ENCODE measurements around the gene VSIG1. TPM values are rescaled to one million over a fixed set of nuclear protein-coding genes. Genes with fewer than 3 reads are reported as not detected.

The VSIG1 gene
- total and polyA plus RNA-seq, 4 donors = not detected

GRCh38 chrX:108071578-108071977 lies 26.7 kb downstream of the VSIG1 start:
- no peaks in the 10 kb centered on the region for H3K36me3 ChIP-seq (ENCODE audit: control insufficient read depth in 4 of 4, insufficient read depth in 3 of 4, low read depth in 1 of 4, low read length in 3 of 4)
- no peaks in the 10 kb centered on the region for H3K9me3 ChIP-seq (ENCODE audit: control insufficient read depth in 4 of 4, low read length in 3 of 4)
- H3K4me1 ChIP-seq (ENCODE audit: control insufficient read depth in 4 of 4, insufficient read depth in 4 of 4, low read length in 3 of 4) = no peaks in the 10 kb centered on the region
- no peak overlapping the region for H3K9ac ChIP-seq (ENCODE audit: low read depth in 1 of 2, low read length in 2 of 2)
- no peak overlapping the region for H3K27ac ChIP-seq (ENCODE audit: low read depth in 1 of 2, low read length in 2 of 2)
- 93% methylated on average over 1 of the region's 1 CpG for WGBS
- H3K4me3 ChIP-seq (ENCODE audit: low read depth in 1 of 3, low read length in 3 of 3) = no peak overlapping the region
- no peak for DNase-seq (ENCODE audit: low spot score)
- H3K27me3 ChIP-seq (ENCODE audit: control insufficient read depth in 4 of 4, insufficient read depth in 4 of 4, low read length in 3 of 4) = peaks cover 0 to 2% (median 0%) of the 10 kb centered on the region in 4 donors
- TF ChIP-seq FOXA2 (IDR thresholded peaks at IDR 0.05) = no peak
- no peak for TF ChIP-seq HNF4G (IDR thresholded peaks at IDR 0.05)
- TF ChIP-seq TAF1 (conservative IDR thresholded peaks at IDR 0.05) = no peak
- TF ChIP-seq NR2F2 (IDR thresholded peaks at IDR 0.05) = no peak
- no peak for TF ChIP-seq HNF4A (conservative IDR thresholded peaks at IDR 0.05)
- no peak for TF ChIP-seq EGR1 (IDR thresholded peaks at IDR 0.05; ENCODE audit: low read depth in 2 of 2)
- TF ChIP-seq JUND (IDR thresholded peaks at IDR 0.05) = no peak
- TF ChIP-seq, protein P1, sequence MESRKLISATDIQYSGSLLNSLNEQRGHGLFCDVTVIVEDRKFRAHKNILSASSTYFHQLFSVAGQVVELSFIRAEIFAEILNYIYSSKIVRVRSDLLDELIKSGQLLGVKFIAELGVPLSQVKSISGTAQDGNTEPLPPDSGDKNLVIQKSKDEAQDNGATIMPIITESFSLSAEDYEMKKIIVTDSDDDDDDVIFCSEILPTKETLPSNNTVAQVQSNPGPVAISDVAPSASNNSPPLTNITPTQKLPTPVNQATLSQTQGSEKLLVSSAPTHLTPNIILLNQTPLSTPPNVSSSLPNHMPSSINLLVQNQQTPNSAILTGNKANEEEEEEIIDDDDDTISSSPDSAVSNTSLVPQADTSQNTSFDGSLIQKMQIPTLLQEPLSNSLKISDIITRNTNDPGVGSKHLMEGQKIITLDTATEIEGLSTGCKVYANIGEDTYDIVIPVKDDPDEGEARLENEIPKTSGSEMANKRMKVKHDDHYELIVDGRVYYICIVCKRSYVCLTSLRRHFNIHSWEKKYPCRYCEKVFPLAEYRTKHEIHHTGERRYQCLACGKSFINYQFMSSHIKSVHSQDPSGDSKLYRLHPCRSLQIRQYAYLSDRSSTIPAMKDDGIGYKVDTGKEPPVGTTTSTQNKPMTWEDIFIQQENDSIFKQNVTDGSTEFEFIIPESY (IDR thresholded peaks at IDR 0.05) = no peak
- no peak for TF ChIP-seq MAX (IDR thresholded peaks at IDR 0.05)
- TF ChIP-seq YY1 (IDR thresholded peaks at IDR 0.05) = no peak
- no peak for TF ChIP-seq ATF3 (IDR thresholded peaks at IDR 0.05)
- no peak for TF ChIP-seq RAD21 (IDR thresholded peaks at IDR 0.05)
- TF ChIP-seq CTCF (IDR thresholded peaks at IDR 0.05; ENCODE audit: low read depth, low read length, missing input control) = no peak
- TF ChIP-seq FOXA1 (IDR thresholded peaks at IDR 0.05) = no peak

GRCh38 chrX:108072746-108073145 lies 27.9 kb downstream of the VSIG1 start:
- Histone ChIP-seq H3K9ac (ENCODE audit: low read depth in 1 of 2, low read length in 2 of 2) (no peak overlapping the region), H3K4me1 (ENCODE audit: control insufficient read depth in 4 of 4, insufficient read depth in 4 of 4, low read length in 3 of 4) (no peaks in the 10 kb centered on the region), H3K27ac (ENCODE audit: low read depth in 1 of 2, low read length in 2 of 2) (no peak overlapping the region), H3K27me3 (ENCODE audit: control insufficient read depth in 4 of 4, insufficient read depth in 4 of 4, low read length in 3 of 4) (peaks cover 0 to 2% (median 0%) of the 10 kb centered on the region in 4 donors), H3K4me3 (ENCODE audit: low read depth in 1 of 3, low read length in 3 of 3) (no peak overlapping the region), H3K9me3 (ENCODE audit: control insufficient read depth in 4 of 4, low read length in 3 of 4) (no peaks in the 10 kb centered on the region), H3K36me3 (ENCODE audit: control insufficient read depth in 4 of 4, insufficient read depth in 3 of 4, low read depth in 1 of 4, low read length in 3 of 4) (no peaks in the 10 kb centered on the region)
- TF ChIP-seq YY1 (IDR thresholded peaks at IDR 0.05) = no peak
- no peak for TF ChIP-seq FOXA2 (IDR thresholded peaks at IDR 0.05)
- no peak for TF ChIP-seq FOXA1 (IDR thresholded peaks at IDR 0.05)
- DNase-seq (ENCODE audit: low spot score) = no peak
- WGBS = 87% methylated on average over 5 of the region's 5 CpGs

DNA sequence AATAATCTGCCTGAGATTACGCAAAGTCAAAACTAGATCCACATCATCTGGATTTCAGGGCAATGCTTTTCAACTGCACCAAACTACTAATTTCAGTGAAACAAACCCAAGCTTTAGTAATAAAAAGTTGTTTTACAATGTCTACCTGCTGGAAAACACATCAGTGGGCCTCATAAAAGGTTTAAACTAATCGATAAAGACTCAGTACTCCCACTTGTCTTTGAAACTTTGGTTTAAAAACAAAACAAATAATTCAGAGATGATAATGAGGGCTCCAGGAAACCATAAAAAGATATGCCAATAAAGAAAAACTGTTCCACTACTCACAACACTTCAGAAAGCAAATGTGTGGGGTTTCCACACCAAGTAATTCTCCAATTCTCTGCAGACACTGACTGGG lies 36.2 kb downstream of the VSIG1 start:
- Histone ChIP-seq H3K27me3 (ENCODE audit: control insufficient read depth in 4 of 4, insufficient read depth in 4 of 4, low read length in 3 of 4) (no peaks in the 10 kb centered on the region), H3K27ac (ENCODE audit: low read depth in 1 of 2, low read length in 2 of 2) (no peak overlapping the region), H3K9me3 (ENCODE audit: control insufficient read depth in 4 of 4, low read length in 3 of 4) (no peaks in the 10 kb centered on the region), H3K4me3 (ENCODE audit: low read depth in 1 of 3, low read length in 3 of 3) (no peak overlapping the region), H3K9ac (ENCODE audit: low read depth in 1 of 2, low read length in 2 of 2) (no peak overlapping the region), H3K4me1 (ENCODE audit: control insufficient read depth in 4 of 4, insufficient read depth in 4 of 4, low read length in 3 of 4) (no peaks in the 10 kb centered on the region), H3K36me3 (ENCODE audit: control insufficient read depth in 4 of 4, insufficient read depth in 3 of 4, low read depth in 1 of 4, low read length in 3 of 4) (peaks cover 0 to 11% (median under 1%) of the 10 kb centered on the region in 4 donors)
- WGBS = 96% methylated on average over 2 of the region's 2 CpGs
- no peak for DNase-seq (ENCODE audit: low spot score)
- TF ChIP-seq GABPA (IDR thresholded peaks at IDR 0.05 in 1 of 2, conservative IDR thresholded peaks at IDR 0.05 in 1 of 2) (no peak), HNF4G (IDR thresholded peaks at IDR 0.05) (no peak), RAD21 (IDR thresholded peaks at IDR 0.05) (no peak), JUND (IDR thresholded peaks at IDR 0.05) (no peak), YY1 (IDR thresholded peaks at IDR 0.05) (no peak), NR2F2 (IDR thresholded peaks at IDR 0.05) (no peak), TAF1 (conservative IDR thresholded peaks at IDR 0.05) (no peak), MAX (IDR thresholded peaks at IDR 0.05) (no peak), ATF3 (IDR thresholded peaks at IDR 0.05) (no peak), CTCF (IDR thresholded peaks at IDR 0.05; ENCODE audit: low read depth, low read length, missing input control) (no peak), FOXA1 (IDR thresholded peaks at IDR 0.05) (no peak)
- TF ChIP-seq, protein P1 (IDR thresholded peaks at IDR 0.05) = no peak

Measured in liver (tissue), 9 donors.